AG04450 (cell line): ENCODE results near the gene SERINC1. TPM values are rescaled to one million over a fixed set of nuclear protein-coding genes. Genes with fewer than 3 reads are reported as not detected.

ENCODE experiments used
- CTCF ChIA-PET: fragments of 300-600, 350-600 bp; formaldehyde crosslinking; extraction: SDS; loops from one replicate; lab custom pipeline; 2022; ENCODE audit warnings: antibody characterized with exemption, inconsistent platforms; lab: Charles Lee
- POLR2A ChIA-PET: fragments of 350-600 bp; formaldehyde crosslinking; extraction: SDS; loops from one replicate; lab custom pipeline; 2021; ENCODE audit warnings: antibody characterized with exemption, inconsistent platforms; lab: Yijun Ruan, JAX
- DNase-seq: peaks from one replicate; pipeline ENCODE4 v3.0.0-alpha.2; 2011; ENCODE audit warnings: low read depth, low spot score
- H3K27ac ChIP-seq: one replicate; pipeline ENCODE4 v1.5.1; 2012; ENCODE audit warnings: low read depth, low read length, control low read depth
- H3K27me3 ChIP-seq: one replicate; pipeline ENCODE4 v1.6.0; 2012; ENCODE audit warnings: low read length; ENCODE audit not compliant: control insufficient read depth, insufficient read depth
- H3K4me3 ChIP-seq: 2 replicates; pipeline ENCODE4 v1.5.1; 2011; ENCODE audit warnings: mild to moderate bottlenecking, low read depth, low read length, control low read depth
- H3K9me3 ChIP-seq: 2 replicates; pipeline ENCODE4 v1.5.1; 2012; ENCODE audit warnings: low read length; ENCODE audit not compliant: control insufficient read depth, insufficient read depth
- CTCF ChIP-seq: IDR thresholded peaks from 2 replicates; pipeline ENCODE4 v1.5.1; 2011; ENCODE audit warnings: low read depth, low read length, control low read depth, inconsistent platforms
- polyA plus RNA-seq: library from polyadenylated mRNA; depleted of rRNA; stranded (reverse); fragments of >200 nt; gene quantifications from 2 replicates; pipeline ENCODE4 v1.2.3, GENCODE V29; 2011

The SERINC1 gene
- polyA plus RNA-seq, 1 experiment, result 186 TPM

- ChIA-PET CTCF (interaction anchor here (1.2 kb wide), 1 partner anchor 24 kb away, joined by 3 read pairs; no protein-coding TSS in a partner anchor), POLR2A (no interaction called here)
- Histone ChIP-seq H3K27ac (no peak overlapping the region), H3K9me3 (no peaks in the 10 kb centered on the region), H3K4me3 (no peak overlapping the region), H3K27me3 (no peaks in the 10 kb centered on the region)
- no peak for TF ChIP-seq CTCF
- no peak for DNase-seq
These were observed 65.4 kb downstream of the SERINC1 start for GRCh38 chr6:122406187-122406586.

- Histone ChIP-seq H3K27me3 (no peaks in the 10 kb centered on the region), H3K9me3 (no peaks in the 10 kb centered on the region), H3K27ac (no peak overlapping the region), H3K4me3 (no peak overlapping the region)
- ChIA-PET POLR2A (no interaction called here), CTCF (interaction anchor here (1.2 kb wide), 1 partner anchor 23 kb away, joined by 3 read pairs; no protein-coding TSS in a partner anchor)
- TF ChIP-seq CTCF, result peak; percentile 18; the same call in 1 of the 2 replicates
- no peak for DNase-seq
These were observed 66.2 kb downstream of the SERINC1 start for GRCh38 chr6:122405417-122405816.

- POLR2A ChIA-PET, result no interaction called here
These were observed 67.2 kb downstream of the SERINC1 start for GRCh38 chr6:122404444-122404843.

GRCh38 chr6:122401104-122401503, 70.5 kb downstream of the SERINC1 start:
- DNase-seq, result no peak
- POLR2A ChIA-PET, result no interaction called here
- CTCF ChIA-PET, result interaction anchor here (1.2 kb wide), 1 partner anchor 12 kb away, joined by 4 read pairs; no protein-coding TSS in a partner anchor
- Histone ChIP-seq H3K9me3 (no peaks in the 10 kb centered on the region; the same call in 1 of the 2 replicates), H3K4me3 (peak overlapping the region; percentile 96), H3K27ac (no peak overlapping the region), H3K27me3 (no peaks in the 10 kb centered on the region)
- TF ChIP-seq CTCF, result no peak

More at GRCh38 chr6:122404444-122404843, 67.2 kb downstream of the SERINC1 start:
- Histone ChIP-seq H3K27me3 (no peaks in the 10 kb centered on the region), H3K27ac (no peak overlapping the region), H3K9me3 (no peaks in the 10 kb centered on the region; the same call in 1 of the 2 replicates), H3K4me3 (no peak overlapping the region)
- CTCF ChIA-PET, result interaction anchor here (0.9 to 1.2 kb wide), 2 partner anchors 13 to 126 kb away, joined by 3 to 4 read pairs; no protein-coding TSS in a partner anchor
- DNase-seq, result no peak
- no peak for TF ChIP-seq CTCF

GRCh38 chr6:122400462-122401089, 71.0 kb downstream of the SERINC1 start:
- Histone ChIP-seq H3K9me3 (no peaks in the 10 kb centered on the region; the same call in 1 of the 2 replicates), H3K27me3 (no peaks in the 10 kb centered on the region), H3K4me3 (peak overlapping the region; percentile 96), H3K27ac (no peak overlapping the region)
- ChIA-PET CTCF (interaction anchor here (1.2 kb wide), 1 partner anchor 13 kb away, joined by 4 read pairs; no protein-coding TSS in a partner anchor), POLR2A (no interaction called here)
- TF ChIP-seq CTCF, result no peak
- no peak for DNase-seq
